Right forelimb (tissue), 1 donor: ENCODE measurements around the gene OSBPL9.
"Not testable (repeated sequence)": the region's sequence is repeated elsewhere in the genome, so short reads cannot be mapped to it uniquely, and the experiment has no call there.

Experiments
- DNase-seq: peaks from one replicate; pipeline ENCODE4 v3.0.0-alpha.2; 2018

OSBPL9 gene

GRCh38 chr1:51819021-51819420 is 202.1 kb downstream of the OSBPL9 start:
- DNase-seq = not testable (repeated sequence)

GRCh38 chr1:51819810-51820209 is 202.9 kb downstream of the OSBPL9 start:
- no peak for DNase-seq

GRCh38 chr1:51829058-51829457 is 212.2 kb downstream of the OSBPL9 start:
- no peak for DNase-seq

- no peak for DNase-seq
Observed at GRCh38 chr1:51833700-51834099, 216.8 kb downstream of the OSBPL9 start.

GRCh38 chr1:51837243-51837642 is 220.4 kb downstream of the OSBPL9 start:
- no peak for DNase-seq
